Measurements from ENCODE around the gene LRPPRC. TPM values are rescaled to one million over a fixed set of nuclear protein-coding genes. Genes with fewer than 3 reads are reported as not detected.

Gene LRPPRC
- total RNA-seq, 6 experiments from 2014 or later = 57.6 to 77.6 (median 65.7) TPM

DNA sequence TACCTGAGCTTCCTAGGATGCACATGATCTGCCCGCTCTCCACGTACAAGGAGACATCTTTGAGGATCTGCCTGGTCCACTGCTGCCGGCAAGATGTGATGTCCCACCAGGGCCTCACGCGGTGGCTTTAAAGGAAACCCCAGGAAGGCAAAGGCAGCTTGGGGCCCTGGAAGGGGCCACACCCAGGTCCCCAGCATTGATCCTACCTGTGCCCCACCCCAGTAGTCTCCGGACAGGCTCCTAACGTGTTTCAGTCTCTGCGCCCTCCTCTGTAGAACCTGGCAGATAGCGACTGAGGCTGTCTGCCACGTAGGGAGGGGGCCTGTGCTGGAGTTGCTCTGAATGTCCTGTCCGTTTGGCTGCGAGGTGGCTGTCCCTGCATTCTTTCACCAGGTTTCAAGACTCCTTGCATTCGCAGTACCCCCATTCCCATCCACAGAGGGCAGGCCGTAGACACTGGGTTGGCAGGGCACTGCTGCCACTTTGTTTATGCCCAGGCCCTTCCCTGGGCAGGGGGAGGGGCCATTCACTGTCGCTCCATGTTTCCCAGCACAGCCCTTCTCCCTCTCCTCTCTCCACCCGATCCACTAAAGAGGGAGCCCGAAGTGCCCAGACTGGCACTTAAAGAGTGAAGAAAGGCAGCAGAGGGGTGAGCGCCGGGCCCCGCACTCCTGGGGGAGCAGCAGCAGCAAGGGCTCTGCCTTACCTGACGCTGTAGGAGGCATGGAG lies 157.8 kb downstream of the LRPPRC start:
- Mint-ChIP-seq H3K36me3 (ENCODE audit: low read depth) (no peaks in the 10 kb centered on the region), H3K27ac (no peak overlapping the region), H3K4me1 (ENCODE audit: low read depth) (no peaks in the 10 kb centered on the region), H3K27me3 (ENCODE audit: insufficient read depth) (peaks cover 22% of the 10 kb centered on the region), H3K4me3 (no peak overlapping the region), H3K9me3 (no peaks in the 10 kb centered on the region)
- TF ChIP-seq, protein P1, sequence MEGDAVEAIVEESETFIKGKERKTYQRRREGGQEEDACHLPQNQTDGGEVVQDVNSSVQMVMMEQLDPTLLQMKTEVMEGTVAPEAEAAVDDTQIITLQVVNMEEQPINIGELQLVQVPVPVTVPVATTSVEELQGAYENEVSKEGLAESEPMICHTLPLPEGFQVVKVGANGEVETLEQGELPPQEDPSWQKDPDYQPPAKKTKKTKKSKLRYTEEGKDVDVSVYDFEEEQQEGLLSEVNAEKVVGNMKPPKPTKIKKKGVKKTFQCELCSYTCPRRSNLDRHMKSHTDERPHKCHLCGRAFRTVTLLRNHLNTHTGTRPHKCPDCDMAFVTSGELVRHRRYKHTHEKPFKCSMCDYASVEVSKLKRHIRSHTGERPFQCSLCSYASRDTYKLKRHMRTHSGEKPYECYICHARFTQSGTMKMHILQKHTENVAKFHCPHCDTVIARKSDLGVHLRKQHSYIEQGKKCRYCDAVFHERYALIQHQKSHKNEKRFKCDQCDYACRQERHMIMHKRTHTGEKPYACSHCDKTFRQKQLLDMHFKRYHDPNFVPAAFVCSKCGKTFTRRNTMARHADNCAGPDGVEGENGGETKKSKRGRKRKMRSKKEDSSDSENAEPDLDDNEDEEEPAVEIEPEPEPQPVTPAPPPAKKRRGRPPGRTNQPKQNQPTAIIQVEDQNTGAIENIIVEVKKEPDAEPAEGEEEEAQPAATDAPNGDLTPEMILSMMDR (IDR thresholded peaks at IDR 0.05) = no peak
- no peak for DNase-seq

DNA sequence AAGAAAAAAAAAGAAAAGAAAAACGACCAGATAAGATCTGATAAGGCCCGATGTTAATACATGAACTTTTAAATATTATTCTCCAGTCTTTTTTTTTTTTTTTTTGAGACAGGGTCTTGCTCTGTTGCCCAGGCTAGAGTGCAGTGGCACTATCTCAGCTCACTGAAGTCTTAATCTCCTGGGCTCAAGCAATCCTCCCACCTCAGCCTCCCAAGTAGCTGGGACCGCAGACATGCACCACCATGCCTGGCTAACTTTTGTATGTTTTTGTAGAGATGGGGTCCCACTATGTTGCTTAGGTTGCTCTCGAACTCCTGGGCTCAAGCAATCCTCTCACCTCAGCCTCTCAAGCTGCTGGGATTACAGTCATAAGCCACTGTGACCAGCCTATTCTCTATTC lies 158.8 kb downstream of the LRPPRC start:
- no peaks in the 10 kb centered on the region for H3K4me1 Mint-ChIP-seq (ENCODE audit: low read depth)

More for the DNA sequence above, 158.8 kb downstream of the LRPPRC start:
- DNase-seq = no peak
- H3K27ac Mint-ChIP-seq = no peak overlapping the region
- peaks cover 22% of the 10 kb centered on the region for H3K27me3 Mint-ChIP-seq (ENCODE audit: insufficient read depth)
- H3K4me3 Mint-ChIP-seq = no peak overlapping the region
- TF ChIP-seq, protein P1 (IDR thresholded peaks at IDR 0.05) = no peak
- H3K9me3 Mint-ChIP-seq = no peaks in the 10 kb centered on the region
- no peaks in the 10 kb centered on the region for H3K36me3 Mint-ChIP-seq (ENCODE audit: low read depth)

Other genes starting within 250 kb of the LRPPRC start
- gene DYNC2LI1, start 221.9 kb downstream of the LRPPRC start, total RNA-seq (2021; fragmentation: NEBNext Ultra II Directional; extraction: Animal tissue kit (Norgen Biotek cat#: 25700)) = 10 to 100 TPM in 3 of 6 experiments, 1 to 10 TPM in 3; 8.4 to 12.3 (median 10.0) TPM
- not detected for gene ABCG5, start 157.2 kb downstream of the LRPPRC start, total RNA-seq (2021; fragmentation: NEBNext Ultra II Directional; extraction: Animal tissue kit (Norgen Biotek cat#: 25700))
- not detected for gene ABCG8, start 157.0 kb downstream of the LRPPRC start, total RNA-seq (2021; fragmentation: NEBNext Ultra II Directional; extraction: Animal tissue kit (Norgen Biotek cat#: 25700))
- 10 to 100 TPM; 22.8 to 31.6 (median 27.1) TPM for gene PPM1B, start 172.9 kb upstream of the LRPPRC start, total RNA-seq (2021; fragmentation: NEBNext Ultra II Directional; extraction: Animal tissue kit (Norgen Biotek cat#: 25700))